Naive thymus-derived CD4-positive, alpha-beta T cell (primary cell): ENCODE results near the gene EFCC1. TPM values are rescaled to one million over a fixed set of nuclear protein-coding genes. Genes with fewer than 3 reads are reported as not detected.

Experiments
- ATAC-seq: fragments of 150-1000 bp; cut with Tn5 transposase; 2 replicates; pipeline ENCODE4 v1.10.0; 2021; ENCODE audit warnings: mild to moderate bottlenecking, moderate library complexity
- CTCF ChIA-PET: fragments of 350-600 bp; sonication (Branson Sonifier 250); formaldehyde crosslinking; loops from one replicate; lab custom pipeline; 2021; ENCODE audit warnings: antibody characterized with exemption; lab: Charles Lee
- POLR2A ChIA-PET: fragments of 350-600 bp; sonication (Branson Sonifier 250); formaldehyde crosslinking; loops from one replicate; lab custom pipeline; 2021; ENCODE audit warnings: antibody characterized with exemption, inconsistent platforms; lab: Charles Lee
- DNase-seq, 9 donors: peaks; one replicate each; pipeline versions ENCODE4 v3.0.0 to v3.0.0-alpha.2; 2020 to 2022; ENCODE audit warnings: mixed read lengths in 1 of 9
- H3K27ac ChIP-seq: one replicate; pipeline ENCODE4 v1.7.0; 2013; ENCODE audit warnings: mild to moderate bottlenecking, low read depth, low read length, moderate library complexity
- H3K27me3 ChIP-seq, 2 donors: one replicate each; pipeline ENCODE4 v1.7.0; 2013; ENCODE audit warnings: low read length in 2 of 2, mild to moderate bottlenecking in 2 of 2, moderate library complexity in 2 of 2; ENCODE audit not compliant: control insufficient read depth in 2 of 2, insufficient read depth in 2 of 2
- H3K36me3 ChIP-seq, 3 experiments: 1 replicate in 2 of 3; 2 replicates in 1 of 3; pipeline ENCODE4 v1.7.0; 2013; ENCODE audit warnings: low read length in 3 of 3, mild to moderate bottlenecking in 3 of 3, moderate library complexity in 1 of 3; ENCODE audit not compliant: insufficient read depth in 3 of 3, control insufficient read depth in 2 of 3
- H3K4me1 ChIP-seq, 2 donors: one replicate each; pipeline ENCODE4 v1.7.0; 2013; ENCODE audit warnings: low read length in 2 of 2, mild to moderate bottlenecking in 2 of 2, moderate library complexity in 1 of 2; ENCODE audit not compliant: control insufficient read depth in 2 of 2, insufficient read depth in 2 of 2
- H3K4me3 ChIP-seq: 2 replicates; pipeline ENCODE4 v1.7.0; 2013; ENCODE audit warnings: mild to moderate bottlenecking, low read length
- H3K9me3 ChIP-seq, 3 experiments: 1 replicate in 2 of 3; 2 replicates in 1 of 3; pipeline ENCODE4 v1.7.0; 2013; ENCODE audit warnings: low read length in 3 of 3; ENCODE audit not compliant: control insufficient read depth in 2 of 3
- H3K27ac Mint-ChIP-seq, 9 donors: one replicate each; pipeline ENCODE4 v1.8.0; 2020 to 2022; ENCODE audit warnings: mixed read lengths in 9 of 9, mild to moderate bottlenecking in 8 of 9, moderate library complexity in 5 of 9, inconsistent platforms in 2 of 9
- H3K27me3 Mint-ChIP-seq, 5 donors: one replicate each; pipeline ENCODE4 v1.8.0; 2021 to 2022; ENCODE audit warnings: mixed read lengths in 5 of 5, mild to moderate bottlenecking in 1 of 5
- H3K36me3 Mint-ChIP-seq, 5 donors: one replicate each; pipeline ENCODE4 v1.8.0; 2020 to 2022; ENCODE audit warnings: mixed read lengths in 5 of 5, mild to moderate bottlenecking in 3 of 5, inconsistent platforms in 1 of 5
- H3K4me1 Mint-ChIP-seq, 7 donors: one replicate each; pipeline ENCODE4 v1.8.0; 2020 to 2022; ENCODE audit warnings: mixed read lengths in 7 of 7, mild to moderate bottlenecking in 3 of 7, inconsistent platforms in 1 of 7
- H3K4me3 Mint-ChIP-seq, 10 donors: one replicate each; pipeline ENCODE4 v1.8.0; 2020 to 2022; ENCODE audit warnings: mild to moderate bottlenecking in 10 of 10, mixed read lengths in 10 of 10, moderate library complexity in 6 of 10, inconsistent platforms in 2 of 10
- H3K9me3 Mint-ChIP-seq, 11 donors: one replicate each; pipeline ENCODE4 v1.8.0; 2020 to 2022; ENCODE audit warnings: mixed read lengths in 11 of 11, mild to moderate bottlenecking in 4 of 11, inconsistent platforms in 1 of 11, moderate library complexity in 1 of 11
- intact Hi-C, 2 donors: fragments of 100-400 bp; cut with micrococcal nuclease; formaldehyde crosslinking; loops; one replicate each; pipeline ENCODE4 v1.15.1; 2023
- polyA plus RNA-seq, 2 donors: library from polyadenylated mRNA; unstranded; fragments of 300-500 nt; fragmentation: Illumina TruSeq; gene quantifications; one replicate each; pipeline ENCODE4 v1.2.3, GENCODE V29; 2021
- total RNA-seq, 6 experiments: library from RNA in 5 of 6; stranded (reverse) in 5 of 6; gene quantifications; 1 replicate in 5 of 6; 2 replicates in 1 of 6; pipeline ENCODE4 v1.2.3 and lab custom pipeline; 2021 to 2026

EFCC1 gene
- total and polyA plus RNA-seq, 7 experiments from 2014 or later = 0.07 to 0.27 (median 0.21) TPM; not detected in 1

DNA sequence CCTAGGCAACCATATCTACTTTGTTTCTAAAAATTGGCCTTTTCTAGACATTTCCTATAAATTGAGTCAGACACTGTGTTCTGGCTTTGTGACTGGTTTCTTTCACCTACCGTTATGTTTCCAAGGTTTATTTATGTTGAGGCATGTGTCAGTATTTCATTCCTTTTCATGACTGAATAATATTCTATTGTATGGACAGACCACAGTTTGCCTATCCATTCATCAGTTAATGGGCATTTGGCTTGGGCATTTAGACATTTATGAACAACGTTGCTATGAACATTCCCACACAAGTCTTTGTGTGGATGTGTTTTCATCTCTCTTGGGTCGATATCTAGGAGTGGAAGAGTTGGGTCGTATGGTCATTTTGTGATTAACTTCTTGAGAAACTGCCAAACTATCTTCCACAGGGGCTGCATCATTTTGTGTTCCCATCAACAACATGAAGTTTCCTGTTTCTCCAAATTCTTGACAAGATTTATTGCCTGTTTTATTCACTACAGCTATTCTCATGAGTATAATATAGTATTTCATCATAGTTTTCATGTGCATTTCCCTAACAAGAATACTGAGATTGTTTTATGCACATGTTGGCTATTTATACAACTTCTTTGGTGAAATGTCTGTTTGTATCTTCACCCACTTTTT, 3.5 kb upstream of the EFCC1 start:
- peaks cover 0 to 1% (median 0%) of the 10 kb centered on the region in 5 donors for H3K36me3 Mint-ChIP-seq
- peaks cover 5 to 32% (median 15%) of the 10 kb centered on the region in 5 donors for H3K27me3 Mint-ChIP-seq
- Histone ChIP-seq H3K9me3 (no peaks in the 10 kb centered on the region), H3K4me3 (no peak overlapping the region), H3K27me3 (peaks cover 1 to 2% of the 10 kb centered on the region in 2 donors), H3K27ac (no peak overlapping the region), H3K36me3 (no peaks in the 10 kb centered on the region), H3K4me1 (peaks cover 11 to 46% of the 10 kb centered on the region in 2 donors)
- H3K4me3 Mint-ChIP-seq = no peak overlapping the region
- H3K9me3 Mint-ChIP-seq = no peaks in the 10 kb centered on the region
- intact Hi-C loops = no loop called here
- ChIA-PET CTCF (interaction anchor here (1.3 to 6.2 kb wide), 4 partner anchors 8 to 28 kb away, joined by 3 to 36 read pairs (median 20); no protein-coding TSS in a partner anchor), POLR2A (interaction anchor here (0.6 to 14.6 kb wide), 5 partner anchors 15 to 158 kb away, joined by 3 to 236 read pairs (median 6); no protein-coding TSS in a partner anchor)
- DNase-seq = no peak
- peaks cover 26 to 72% (median 56%) of the 10 kb centered on the region in 7 donors for H3K4me1 Mint-ChIP-seq
- H3K27ac Mint-ChIP-seq = no peak overlapping the region
- ATAC-seq = no peak

DNA sequence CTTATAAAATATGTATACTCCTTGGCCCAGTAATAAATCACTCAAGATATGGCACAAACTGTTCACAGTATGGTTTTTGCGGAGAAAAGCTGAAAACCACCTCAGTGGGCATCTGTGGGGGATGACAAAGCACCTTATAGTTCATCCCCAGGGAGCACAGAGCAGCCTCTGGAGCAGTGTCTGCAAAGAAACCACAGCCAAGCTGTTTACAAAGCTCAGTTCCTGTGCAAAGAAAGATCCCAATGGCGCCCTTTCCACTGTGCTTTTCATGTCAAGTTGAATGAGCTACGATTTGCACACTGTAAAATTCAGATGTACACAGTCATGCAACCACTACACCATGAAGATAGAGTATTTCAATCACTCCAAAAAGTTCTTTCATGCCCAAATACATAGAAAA, 2.5 kb upstream of the EFCC1 start:
- H3K4me1 Mint-ChIP-seq = peaks cover 31 to 74% (median 64%) of the 10 kb centered on the region in 7 donors
- Histone ChIP-seq H3K27ac (no peak overlapping the region), H3K4me3 (no peak overlapping the region), H3K27me3 (peaks cover 5 to 8% of the 10 kb centered on the region in 2 donors), H3K9me3 (no peaks in the 10 kb centered on the region), H3K36me3 (no peaks in the 10 kb centered on the region), H3K4me1 (peaks cover 11 to 50% of the 10 kb centered on the region in 2 donors)
- intact Hi-C loops = no loop called here
- ATAC-seq (no peak), DNase-seq (no peak)
- peak overlapping the region in 7 of 10 donors; percentile 3 to 55 (median 36) for H3K4me3 Mint-ChIP-seq
- H3K27ac Mint-ChIP-seq = peak overlapping the region in 2 of 9 donors; percentile 38 to 67
- ChIA-PET CTCF (interaction anchor here (1.1 to 3.1 kb wide), 3 partner anchors 17 to 95 kb away, joined by 4 to 26 read pairs (median 15); no protein-coding TSS in a partner anchor), POLR2A (interaction anchor here (0.6 to 14.6 kb wide), 12 partner anchors 14 to 263 kb away, joined by 3 to 236 read pairs (median 3); no protein-coding TSS in a partner anchor)
- H3K27me3 Mint-ChIP-seq = peaks cover 13 to 42% (median 24%) of the 10 kb centered on the region in 5 donors
- no peaks in the 10 kb centered on the region for H3K9me3 Mint-ChIP-seq
- H3K36me3 Mint-ChIP-seq = peaks cover 0 to 1% (median 0%) of the 10 kb centered on the region in 5 donors

GRCh38 chr3:128999102-128999501, 2.0 kb upstream of the EFCC1 start:
- ChIA-PET POLR2A (interaction anchor here (0.6 to 14.6 kb wide), 10 partner anchors 13 to 250 kb away, joined by 3 to 236 read pairs (median 4); no protein-coding TSS in a partner anchor), CTCF (interaction anchor here (0.7 to 3.1 kb wide), 6 partner anchors 12 to 95 kb away, joined by 3 to 26 read pairs (median 4); no protein-coding TSS in a partner anchor)
- Mint-ChIP-seq H3K36me3 (peaks cover 0 to 1% (median 0%) of the 10 kb centered on the region in 5 donors), H3K27me3 (peaks cover 13 to 44% (median 24%) of the 10 kb centered on the region in 5 donors), H3K4me1 (peaks cover 31 to 72% (median 67%) of the 10 kb centered on the region in 7 donors), H3K4me3 (peak overlapping the region in 7 of 10 donors; percentile 23 to 55 (median 36)), H3K9me3 (no peaks in the 10 kb centered on the region), H3K27ac (peak overlapping the region in 4 of 9 donors; percentile 38 to 74 (median 60))
- ATAC-seq (no peak), DNase-seq (no peak)
- H3K27ac ChIP-seq = no peak overlapping the region
- H3K9me3 ChIP-seq = no peaks in the 10 kb centered on the region
- no peak overlapping the region for H3K4me3 ChIP-seq
- H3K27me3 ChIP-seq = peaks cover 5 to 8% of the 10 kb centered on the region in 2 donors
- H3K4me1 ChIP-seq = peaks cover 11 to 47% of the 10 kb centered on the region in 2 donors
- no peaks in the 10 kb centered on the region for H3K36me3 ChIP-seq
- intact Hi-C loops = no loop called here

GRCh38 chr3:129000742-129001100, 383 bp upstream of the EFCC1 start:
- peak overlapping the region; percentile 34 to 84 (median 65) for H3K4me3 Mint-ChIP-seq
- H3K36me3 Mint-ChIP-seq = peaks cover 0 to 3% (median 0%) of the 10 kb centered on the region in 5 donors
- H3K36me3 ChIP-seq = no peaks in the 10 kb centered on the region
- no peak overlapping the region for H3K27ac ChIP-seq
- ChIA-PET POLR2A (interaction anchor here (0.8 to 14.6 kb wide), 4 partner anchors 12 to 121 kb away, joined by 3 to 236 read pairs (median 24); partner anchors contain the start of gene RAB43), CTCF (interaction anchor here (3.1 kb wide), 2 partner anchors 15 to 31 kb away, joined by 15 to 26 read pairs; no protein-coding TSS in a partner anchor)
- no peak overlapping the region for H3K4me3 ChIP-seq
- no peak overlapping the region for H3K27ac Mint-ChIP-seq
- peaks cover 31 to 71% (median 61%) of the 10 kb centered on the region in 7 donors for H3K4me1 Mint-ChIP-seq
- no peaks in the 10 kb centered on the region for H3K9me3 Mint-ChIP-seq
- intact Hi-C loops = no loop called here
- no peak for DNase-seq
- H3K9me3 ChIP-seq = no peaks in the 10 kb centered on the region
- peaks cover 13 to 59% (median 24%) of the 10 kb centered on the region in 5 donors for H3K27me3 Mint-ChIP-seq
- no peak for ATAC-seq
- peaks cover 5 to 39% of the 10 kb centered on the region in 2 donors for H3K4me1 ChIP-seq
- H3K27me3 ChIP-seq = peaks cover 5 to 8% of the 10 kb centered on the region in 2 donors

DNA sequence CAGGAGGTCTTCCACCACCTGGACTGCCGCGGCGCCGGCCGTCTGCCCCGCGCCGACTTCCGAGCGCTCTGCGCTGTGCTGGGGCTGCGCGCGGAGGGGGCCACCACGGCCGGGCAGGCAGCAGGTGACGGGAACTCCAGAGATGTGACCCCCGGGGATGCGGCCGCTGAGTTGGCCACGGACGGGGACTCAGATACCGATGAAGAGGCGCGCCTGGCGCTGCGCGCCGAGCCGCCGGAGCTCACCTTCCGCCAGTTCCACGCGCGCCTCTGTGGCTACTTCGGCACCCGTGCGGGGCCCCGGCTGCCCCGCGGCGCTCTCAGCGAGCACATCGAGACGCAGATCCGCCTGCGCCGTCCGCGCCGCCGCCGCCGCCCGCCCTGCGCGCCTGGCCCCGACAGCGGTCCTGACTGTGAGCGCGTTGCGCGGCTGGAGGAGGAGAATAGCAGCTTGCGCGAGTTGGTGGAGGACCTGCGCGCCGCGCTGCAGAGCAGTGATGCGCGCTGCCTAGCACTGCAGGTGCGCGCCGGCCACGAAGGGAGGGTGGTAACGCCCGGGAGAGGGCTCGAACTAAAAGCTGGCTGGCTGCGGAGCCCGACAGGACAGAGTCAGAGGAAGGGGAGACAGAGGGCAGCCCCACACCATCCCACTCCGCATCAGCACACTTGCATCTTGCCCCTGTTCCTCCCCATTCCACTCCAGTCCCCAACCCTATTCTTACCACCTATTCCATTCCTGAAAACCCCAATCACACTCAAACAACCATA, 885 bp downstream of the EFCC1 start:
- no peak overlapping the region for H3K27ac ChIP-seq
- no peaks in the 10 kb centered on the region for H3K9me3 ChIP-seq
- peaks cover 5 to 8% of the 10 kb centered on the region in 2 donors for H3K27me3 ChIP-seq
- peaks cover 0 to 3% (median 0%) of the 10 kb centered on the region in 5 donors for H3K36me3 Mint-ChIP-seq
- ChIA-PET POLR2A (interaction anchor here (0.6 to 14.6 kb wide), 4 partner anchors 10 to 244 kb away, joined by 5 to 236 read pairs (median 7); no protein-coding TSS in a partner anchor), CTCF (interaction anchor here (0.9 to 7.3 kb wide), 2 partner anchors 13 to 31 kb away, joined by 3 to 117 read pairs; no protein-coding TSS in a partner anchor)
- peaks cover 31 to 69% (median 63%) of the 10 kb centered on the region in 7 donors for H3K4me1 Mint-ChIP-seq
- intact Hi-C loops = loop anchor here in 1 of 2 donors (1.0 to 2.0 kb wide), 2 partner anchors 8 to 51 kb away; partner anchors contain the start of gene CFAP92
- no peaks in the 10 kb centered on the region for H3K9me3 Mint-ChIP-seq
- H3K4me1 ChIP-seq = peaks cover 5 to 37% of the 10 kb centered on the region in 2 donors
- H3K27ac Mint-ChIP-seq = peak overlapping the region in 4 of 9 donors; percentile 1 to 32 (median 10)
- peak overlapping the region; percentile 56 to 84 (median 72) for H3K4me3 Mint-ChIP-seq
- peak; percentile 30 for ATAC-seq
- peak overlapping the region; percentile 29 for H3K4me3 ChIP-seq
- H3K27me3 Mint-ChIP-seq = peaks cover 13 to 61% (median 24%) of the 10 kb centered on the region in 5 donors
- peak in 8 of 9 donors; percentile 21 to 51 (median 34) for DNase-seq
- no peaks in the 10 kb centered on the region for H3K36me3 ChIP-seq
